ENCODE measurements around the gene DCXR.

DCXR gene

GRCh38 chr17:82037092-82037888, at the start of gene DCXR:
Gene DCXR, minus strand, starts transcription at chr17:82037697. Its CDS starts 15 bp downstream, at chr17:82037682.
- DNase-seq, result peak; percentile 72 to 92 (median 86)

- no peak for DNase-seq
Observed at GRCh38 chr17:82085931-82086764, 48.7 kb upstream of the DCXR start.

- no peak for DNase-seq
Observed at GRCh38 chr17:82085031-82085861, 47.7 kb upstream of the DCXR start.

GRCh38 chr17:82084373-82085030, 47.0 kb upstream of the DCXR start:
- no peak for DNase-seq

- no peak for DNase-seq
Observed at GRCh38 chr17:82083533-82084359, 46.2 kb upstream of the DCXR start.

GRCh38 chr17:82083009-82083408, 45.5 kb upstream of the DCXR start:
- DNase-seq, result no peak

GRCh38 chr17:82082456-82082855, 45.0 kb upstream of the DCXR start:
- DNase-seq, result no peak

GRCh38 chr17:82081966-82082365, 44.5 kb upstream of the DCXR start:
- DNase-seq, result no peak

GRCh38 chr17:82081546-82081945, 44.0 kb upstream of the DCXR start:
- DNase-seq, result no peak

- DNase-seq, result no peak
Observed at GRCh38 chr17:82080789-82081464, 43.4 kb upstream of the DCXR start.

GRCh38 chr17:82080048-82080788, 42.7 kb upstream of the DCXR start:
- no peak for DNase-seq

- DNase-seq, result no peak
Observed at GRCh38 chr17:82079001-82079677, 41.6 kb upstream of the DCXR start.

- DNase-seq, result no peak
Observed at GRCh38 chr17:82078433-82078832, 40.9 kb upstream of the DCXR start.

GRCh38 chr17:82077617-82078358, 40.3 kb upstream of the DCXR start:
- no peak for DNase-seq

- no peak for DNase-seq
Observed at GRCh38 chr17:82076785-82077591, 39.5 kb upstream of the DCXR start.

- no peak for DNase-seq
Observed at GRCh38 chr17:82076018-82076784, 38.7 kb upstream of the DCXR start.

GRCh38 chr17:82073446-82073845, 35.9 kb upstream of the DCXR start:
- no peak for DNase-seq
